MM.1S (cell line): ENCODE data around the gene ESF1.

ENCODE experiments used
- CTCF ChIP-seq: fragments of 300-600 bp; sonication (generic); IDR thresholded peaks from 2 replicates; pipeline ENCODE4 v1.5.1; 2016; ENCODE audit warnings: antibody characterized with exemption, low read length, mixed read lengths
- EZH2 ChIP-seq: fragments of 300-600 bp; sonication (generic); optimal IDR thresholded peaks from 2 replicates; pipeline ENCODE3; 2017; ENCODE audit warnings: low read depth, mild to moderate bottlenecking, antibody characterized with exemption, low read length, mixed read lengths
- EZH2phosphoT487 ChIP-seq: fragments of 300-600 bp; sonication (generic); IDR thresholded peaks from 2 replicates; pipeline ENCODE4 v1.6.1; 2018; ENCODE audit warnings: antibody characterized with exemption, low read length

- TF ChIP-seq CTCF (no peak), EZH2phosphoT487 (no peak), EZH2 (no peak)
These were observed 15.3 kb upstream of the ESF1 start for GRCh38 chr20:13799974-13800373.
